ENCODE measurements around the gene NUDT7. TPM values are rescaled to one million over a fixed set of nuclear protein-coding genes. Genes with fewer than 3 reads are reported as not detected.

NUDT7 gene
- total and polyA plus RNA-seq, 4 donors = 6.8 to 18.3 (median 9.9) TPM

- DNase-seq (peak; percentile 21 to 75 (median 29)), ATAC-seq (ENCODE audit: insufficient read depth, low FRiP score) (no peak)
- H3K4me3 ChIP-seq = no peak overlapping the region
- TF ChIP-seq CTCF (IDR thresholded peaks at IDR 0.05; ENCODE audit: control extremely low read depth, extremely low read depth) = no peak
- no peaks in the 10 kb centered on the region for H3K36me3 ChIP-seq (ENCODE audit: control insufficient read depth in 4 of 4, insufficient read depth in 4 of 4, low read length in 4 of 4)
- H3K27me3 ChIP-seq (ENCODE audit: control insufficient read depth in 3 of 3, insufficient read depth in 3 of 3, low read length in 2 of 3) = no peaks in the 10 kb centered on the region
- H3K4me1 ChIP-seq (ENCODE audit: control insufficient read depth in 5 of 5, insufficient read depth in 5 of 5, low read length in 5 of 5) = peaks cover 0 to 6% (median 0%) of the 10 kb centered on the region in 5 donors
- no peak overlapping the region for H3K27ac ChIP-seq (ENCODE audit: low read depth in 1 of 2, low read length in 1 of 2)
- H3K9me3 ChIP-seq (ENCODE audit: control insufficient read depth in 4 of 4, insufficient read depth in 3 of 4, low read length in 3 of 4) = peaks cover 0 to 2% (median 0%) of the 10 kb centered on the region in 4 donors
- H3K9ac ChIP-seq (ENCODE audit: insufficient read depth in 1 of 2, low read length in 2 of 2) = no peak overlapping the region
Measured at GRCh38 chr16:77696149-77696548, 26.2 kb upstream of the NUDT7 start.

- ATAC-seq (ENCODE audit: insufficient read depth, low FRiP score) (no peak), DNase-seq (no peak)
- TF ChIP-seq CTCF (IDR thresholded peaks at IDR 0.05; ENCODE audit: control extremely low read depth, extremely low read depth) = no peak
- Histone ChIP-seq H3K27ac (ENCODE audit: low read depth in 1 of 2, low read length in 1 of 2) (no peak overlapping the region), H3K9ac (ENCODE audit: insufficient read depth in 1 of 2, low read length in 2 of 2) (no peak overlapping the region), H3K36me3 (ENCODE audit: control insufficient read depth in 4 of 4, insufficient read depth in 4 of 4, low read length in 4 of 4) (no peaks in the 10 kb centered on the region), H3K27me3 (ENCODE audit: control insufficient read depth in 3 of 3, insufficient read depth in 3 of 3, low read length in 2 of 3) (no peaks in the 10 kb centered on the region), H3K4me1 (ENCODE audit: control insufficient read depth in 5 of 5, insufficient read depth in 5 of 5, low read length in 5 of 5) (peaks cover 0 to 5% (median 0%) of the 10 kb centered on the region in 5 donors), H3K4me3 (no peak overlapping the region), H3K9me3 (ENCODE audit: control insufficient read depth in 4 of 4, insufficient read depth in 3 of 4, low read length in 3 of 4) (peaks cover 0 to 3% (median 0%) of the 10 kb centered on the region in 4 donors)
- WGBS, 2 donors = 38 to 94% methylated on average over 1 of the region's 1 CpG
Measured at GRCh38 chr16:77700846-77701245, 21.5 kb upstream of the NUDT7 start.

- 71 to 84% methylated on average over 4 of the region's 4 CpGs for WGBS, 2 donors
- Histone ChIP-seq H3K27me3 (ENCODE audit: control insufficient read depth in 3 of 3, insufficient read depth in 3 of 3, low read length in 2 of 3) (peaks cover 0 to 6% (median 0%) of the 10 kb centered on the region in 3 donors), H3K4me3 (no peak overlapping the region), H3K27ac (ENCODE audit: low read depth in 1 of 2, low read length in 1 of 2) (no peak overlapping the region), H3K4me1 (ENCODE audit: control insufficient read depth in 5 of 5, insufficient read depth in 5 of 5, low read length in 5 of 5) (no peaks in the 10 kb centered on the region), H3K9me3 (ENCODE audit: control insufficient read depth in 4 of 4, insufficient read depth in 3 of 4, low read length in 3 of 4) (peaks cover 0 to 3% (median 0%) of the 10 kb centered on the region in 4 donors), H3K9ac (ENCODE audit: insufficient read depth in 1 of 2, low read length in 2 of 2) (no peak overlapping the region), H3K36me3 (ENCODE audit: control insufficient read depth in 4 of 4, insufficient read depth in 4 of 4, low read length in 4 of 4) (no peaks in the 10 kb centered on the region)
- TF ChIP-seq CTCF (IDR thresholded peaks at IDR 0.05; ENCODE audit: control extremely low read depth, extremely low read depth) = no peak
- ATAC-seq (ENCODE audit: insufficient read depth, low FRiP score) = no peak
- DNase-seq = no peak
Measured at GRCh38 chr16:77705351-77705750, 17.0 kb upstream of the NUDT7 start.

GRCh38 chr16:77711179-77711578 is 11.1 kb upstream of the NUDT7 start:
- DNase-seq = no peak
- TF ChIP-seq CTCF (IDR thresholded peaks at IDR 0.05; ENCODE audit: control extremely low read depth, extremely low read depth) = no peak
- H3K4me1 ChIP-seq (ENCODE audit: control insufficient read depth in 5 of 5, insufficient read depth in 5 of 5, low read length in 5 of 5) = no peaks in the 10 kb centered on the region
- no peaks in the 10 kb centered on the region for H3K36me3 ChIP-seq (ENCODE audit: control insufficient read depth in 4 of 4, insufficient read depth in 4 of 4, low read length in 4 of 4)
- H3K9me3 ChIP-seq (ENCODE audit: control insufficient read depth in 4 of 4, insufficient read depth in 3 of 4, low read length in 3 of 4) = peaks cover 0 to 6% (median 1%) of the 10 kb centered on the region in 4 donors
- ATAC-seq (ENCODE audit: insufficient read depth, low FRiP score) = no peak
- H3K27ac ChIP-seq (ENCODE audit: low read depth in 1 of 2, low read length in 1 of 2) = no peak overlapping the region
- 89 to 91% methylated on average over 1 of the region's 1 CpG for WGBS, 2 donors
- H3K9ac ChIP-seq (ENCODE audit: insufficient read depth in 1 of 2, low read length in 2 of 2) = no peak overlapping the region
- peaks cover 0 to 6% (median 0%) of the 10 kb centered on the region in 3 donors for H3K27me3 ChIP-seq (ENCODE audit: control insufficient read depth in 3 of 3, insufficient read depth in 3 of 3, low read length in 2 of 3)
- H3K4me3 ChIP-seq = no peak overlapping the region
